ENCODE measurements around the gene JARID2. TPM values are rescaled to one million over a fixed set of nuclear protein-coding genes. Genes with fewer than 3 reads are reported as not detected.

Gene JARID2
- total and polyA plus RNA-seq, 2 of the 13 experiments (the other 11 are each of a cell fraction or from before 2014, with no cell fraction given) = 7.5 to 10.3 TPM

DNA sequence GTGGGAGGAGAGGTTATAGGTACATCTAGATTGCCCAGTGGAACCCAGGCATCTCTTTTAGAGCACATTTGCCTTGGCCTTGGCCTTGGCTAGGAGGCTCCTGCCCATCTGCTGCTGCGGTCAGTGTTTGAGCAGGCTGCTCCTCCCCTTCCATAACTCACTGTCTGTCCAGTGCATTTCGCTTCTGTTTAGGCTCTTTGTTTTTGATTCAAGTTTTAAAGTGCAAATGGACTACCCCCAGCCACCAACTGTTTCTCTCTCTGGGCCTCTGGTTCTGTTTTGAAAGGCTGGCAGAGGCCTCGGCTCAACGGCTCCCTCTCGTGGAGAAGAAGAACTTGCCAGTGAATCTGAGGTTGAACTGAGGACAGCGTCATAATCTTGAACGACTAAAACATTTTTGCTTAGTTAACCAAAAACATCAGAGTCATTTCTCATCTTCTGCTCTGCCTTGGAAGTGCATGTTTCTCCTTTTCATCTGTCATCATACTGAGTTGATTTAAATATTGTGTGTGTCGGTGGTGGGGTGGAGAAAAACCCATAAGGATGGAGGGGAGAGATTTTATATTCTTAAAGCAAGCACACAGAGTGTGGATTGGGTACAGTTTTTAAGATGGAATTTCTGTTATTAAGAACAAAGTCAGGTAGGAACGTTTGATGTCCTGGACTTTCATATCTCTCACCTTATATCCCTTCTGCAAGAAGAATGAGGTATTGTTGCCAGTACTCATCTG is 245.6 kb downstream of the JARID2 start:
- Histone ChIP-seq H3K4me1 (ENCODE audit: insufficient read depth, low read length) (peaks cover 28% of the 10 kb centered on the region), H3K4me3 (replicated peaks in 1 of 3; ENCODE audit: insufficient read depth in 1 of 3, low read depth in 2 of 3, low read length in 3 of 3) (no peak overlapping the region), H2AFZ (ENCODE audit: low read length) (no peak overlapping the region), H3K9me3 (ENCODE audit: low read length) (no peaks in the 10 kb centered on the region), H3K79me2 (ENCODE audit: insufficient read depth, low read length) (no peaks in the 10 kb centered on the region), H3K27me3 (ENCODE audit: control insufficient read depth in 1 of 2, insufficient read depth in 2 of 2, low read length in 2 of 2) (no peaks in the 10 kb centered on the region), H4K20me1 (ENCODE audit: insufficient read depth, low read length) (peaks cover 4% of the 10 kb centered on the region; the same call in 1 of the 2 replicates), H3K27ac (ENCODE audit: extremely low read length, insufficient read depth, low read length) (no peak overlapping the region), H3K36me3 (replicated peaks in 1 of 2; ENCODE audit: control insufficient read depth in 1 of 2, insufficient read depth in 2 of 2, low read length in 2 of 2) (peaks cover 16 to 44% of the 10 kb centered on the region in 2 experiments), H3K9ac (ENCODE audit: insufficient read depth, low read depth, low read length) (no peak overlapping the region), H3K4me2 (ENCODE audit: low read depth, low read length) (no peak overlapping the region)
- 19% methylated on average over 9 of the region's 9 CpGs for WGBS (ENCODE audit: low lambda C conversion rate)
- POLR2A ChIA-PET = no interaction called here
- CTCF ChIA-PET (ENCODE audit: low intra/inter-chr PET ratio, low total read pairs) = interaction anchor here (1.0 to 2.1 kb wide), 2 partner anchors 132 to 1280 kb away, joined by 4 to 7 read pairs; no protein-coding TSS in a partner anchor
- DNase-seq (ENCODE audit: low spot score) (peak; percentile 94), ATAC-seq (peak; percentile 92), FAIRE-seq (peak; percentile 98)
- intact Hi-C loops (cut with micrococcal nuclease; ENCODE audit: unreplicated experiment) (loop anchor here (2.0 to 5.0 kb wide), 3 partner anchors 59 to 1279 kb away; no protein-coding TSS in a partner anchor), in situ Hi-C loops (cut with HindIII; ENCODE audit: extremely low pct_ligation_motif_present, low pct_unique_long_range_greater_than_20kb) (loop anchor here (25.0 kb wide), 1 partner anchor 1279 kb away; no protein-coding TSS in a partner anchor)
- no TSS peak for BruUV-seq (replicated peaks)
- TF ChIP-seq KAT2B (IDR thresholded peaks at IDR 0.05; ENCODE audit: borderline replicate concordance, low read depth, low read length) (no peak), HOXA3 (CRISPR knock-in tag; IDR thresholded peaks at IDR 0.05) (peak; percentile 20; the same call in 1 of the 2 replicates), ZMYM3 (CRISPR knock-in tag; IDR thresholded peaks at IDR 0.05) (0 out of 2 replicates have a peak, but pooled peaks have one; percentile 17), TEAD2 (CRISPR knock-in tag; IDR thresholded peaks at IDR 0.05) (no peak), ZNF263 (CRISPR knock-in tag; IDR thresholded peaks at IDR 0.05) (no peak), ZNF672 (CRISPR knock-in tag; IDR thresholded peaks at IDR 0.05) (no peak), GATAD2A (CRISPR knock-in tag; IDR thresholded peaks at IDR 0.05) (peak; percentile 50; the same call in 1 of the 2 replicates), MED1 (CRISPR knock-in tag; IDR thresholded peaks at IDR 0.05) (peak; percentile 35), TFAP4 (IDR thresholded peaks at IDR 0.05; ENCODE audit: borderline replicate concordance, low read depth) (peak; percentile 57; the same call in 1 of the 2 replicates), FUBP1 (CRISPR knock-in tag; IDR thresholded peaks at IDR 0.05; ENCODE audit: borderline replicate concordance) (no peak), SMC3 (IDR thresholded peaks at IDR 0.05; ENCODE audit: low read length) (peak; percentile 85), HHEX (CRISPR knock-in tag; IDR thresholded peaks at IDR 0.05) (no peak), ZBTB8A (CRISPR knock-in tag; IDR thresholded peaks at IDR 0.05; ENCODE audit: borderline replicate concordance, low read depth) (no peak), ZNF790 (CRISPR knock-in tag; IDR thresholded peaks at IDR 0.05; ENCODE audit: borderline replicate concordance) (no peak), RCOR2 (CRISPR knock-in tag; IDR thresholded peaks at IDR 0.05) (peak; percentile 48; the same call in 1 of the 2 replicates), RARA (CRISPR knock-in tag; IDR thresholded peaks at IDR 0.05) (peak; percentile 85), BORCS8-MEF2B (CRISPR knock-in tag; IDR thresholded peaks at IDR 0.05) (peak; percentile 31; the same call in 1 of the 2 replicates), ZNF746 (CRISPR knock-in tag; IDR thresholded peaks at IDR 0.05) (no peak)
- TF ChIP-seq, protein P1, sequence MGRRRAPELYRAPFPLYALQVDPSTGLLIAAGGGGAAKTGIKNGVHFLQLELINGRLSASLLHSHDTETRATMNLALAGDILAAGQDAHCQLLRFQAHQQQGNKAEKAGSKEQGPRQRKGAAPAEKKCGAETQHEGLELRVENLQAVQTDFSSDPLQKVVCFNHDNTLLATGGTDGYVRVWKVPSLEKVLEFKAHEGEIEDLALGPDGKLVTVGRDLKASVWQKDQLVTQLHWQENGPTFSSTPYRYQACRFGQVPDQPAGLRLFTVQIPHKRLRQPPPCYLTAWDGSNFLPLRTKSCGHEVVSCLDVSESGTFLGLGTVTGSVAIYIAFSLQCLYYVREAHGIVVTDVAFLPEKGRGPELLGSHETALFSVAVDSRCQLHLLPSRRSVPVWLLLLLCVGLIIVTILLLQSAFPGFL (CRISPR knock-in tag; IDR thresholded peaks at IDR 0.05) = no peak
- TF ChIP-seq, protein P2, sequence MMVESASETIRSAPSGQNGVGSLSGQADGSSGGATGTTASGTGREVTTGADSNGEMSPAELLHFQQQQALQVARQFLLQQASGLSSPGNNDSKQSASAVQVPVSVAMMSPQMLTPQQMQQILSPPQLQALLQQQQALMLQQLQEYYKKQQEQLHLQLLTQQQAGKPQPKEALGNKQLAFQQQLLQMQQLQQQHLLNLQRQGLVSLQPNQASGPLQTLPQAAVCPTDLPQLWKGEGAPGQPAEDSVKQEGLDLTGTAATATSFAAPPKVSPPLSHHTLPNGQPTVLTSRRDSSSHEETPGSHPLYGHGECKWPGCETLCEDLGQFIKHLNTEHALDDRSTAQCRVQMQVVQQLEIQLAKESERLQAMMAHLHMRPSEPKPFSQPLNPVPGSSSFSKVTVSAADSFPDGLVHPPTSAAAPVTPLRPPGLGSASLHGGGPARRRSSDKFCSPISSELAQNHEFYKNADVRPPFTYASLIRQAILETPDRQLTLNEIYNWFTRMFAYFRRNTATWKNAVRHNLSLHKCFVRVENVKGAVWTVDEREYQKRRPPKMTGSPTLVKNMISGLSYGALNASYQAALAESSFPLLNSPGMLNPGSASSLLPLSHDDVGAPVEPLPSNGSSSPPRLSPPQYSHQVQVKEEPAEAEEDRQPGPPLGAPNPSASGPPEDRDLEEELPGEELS (CRISPR knock-in tag; IDR thresholded peaks at IDR 0.05) = peak; percentile 31; the same call in 1 of the 2 replicates

Data from HepG2 (cell line).